WTC11 (cell line): ENCODE measurements around the gene STRAP. TPM values are rescaled to one million over a fixed set of nuclear protein-coding genes. Genes with fewer than 3 reads are reported as not detected.
"Not testable (repeated sequence)": the region's sequence is repeated elsewhere in the genome, so short reads cannot be mapped to it uniquely, and the experiment has no call there.

Experiments used
- ATAC-seq: fragments of 200-7000 bp; cut with Tn5 transposase; 2 replicates; pipeline ENCODE4 v1.10.0; 2021; ENCODE audit warnings: mild to moderate bottlenecking, moderate library complexity
- CTCF ChIA-PET: fragments of 300-600 bp; sonication (Branson Sonifier 250); formaldehyde crosslinking; loops from one replicate; lab custom pipeline; 2021; ENCODE audit warnings: antibody characterized with exemption; lab: Charles Lee
- POLR2A ChIA-PET: fragments of 350-600 bp; sonication (Branson Sonifier 250); formaldehyde crosslinking; loops from one replicate; lab custom pipeline; 2021; ENCODE audit warnings: antibody characterized with exemption; lab: Charles Lee
- DNase-seq: peaks from one replicate; pipeline ENCODE4 v3.0.0; 2021; ENCODE audit warnings: low spot score
- H3K27ac Mint-ChIP-seq: 2 replicates; pipeline ENCODE4 v1.8.0; 2021; ENCODE audit warnings: mixed read lengths
- H3K27me3 Mint-ChIP-seq: 2 replicates; pipeline ENCODE4 v1.8.0; 2021; ENCODE audit warnings: low read depth, mild to moderate bottlenecking, moderate library complexity, mixed read lengths
- H3K36me3 Mint-ChIP-seq: 2 replicates; pipeline ENCODE4 v1.8.0; 2021; ENCODE audit warnings: mixed read lengths
- H3K4me1 Mint-ChIP-seq: 2 replicates; pipeline ENCODE4 v1.8.0; 2022; ENCODE audit warnings: mixed read lengths
- H3K4me3 Mint-ChIP-seq: 2 replicates; pipeline ENCODE4 v1.8.0; 2021; ENCODE audit warnings: mild to moderate bottlenecking, moderate library complexity, mixed read lengths
- H3K9me3 Mint-ChIP-seq: 2 replicates; pipeline ENCODE4 v1.8.0; 2021; ENCODE audit warnings: mixed read lengths
- ATF3 ChIP-seq: sonication (generic); formaldehyde crosslinking; conservative IDR thresholded peaks from 2 replicates; pipeline ENCODE4 v1.8.1; 2022; ENCODE audit warnings: mild to moderate bottlenecking, missing genetic modification reagents
- GRHL2 ChIP-seq: fragments of 250-450 bp; sonication (Bioruptor Pico); IDR thresholded peaks from 2 replicates; pipeline ENCODE4 v1.8.0; 2022; ENCODE audit warnings: mild to moderate bottlenecking, moderate library complexity; ENCODE audit not compliant: insufficient replicate concordance, severe bottlenecking
- NR3C1 ChIP-seq: sonication (generic); formaldehyde crosslinking; conservative IDR thresholded peaks from 2 replicates; pipeline ENCODE4 v1.8.1; 2023; ENCODE audit warnings: low read depth, mild to moderate bottlenecking, missing genetic modification reagents
- ZNF219 ChIP-seq: sonication (generic); formaldehyde crosslinking; IDR thresholded peaks from 2 replicates; pipeline ENCODE4 v1.8.0; 2023; ENCODE audit warnings: missing genetic modification reagents, mild to moderate bottlenecking, borderline replicate concordance
- total RNA-seq: library from RNA; stranded (reverse); gene quantifications from 3 replicates; pipeline ENCODE4 v1.2.3, GENCODE V29; 2021

STRAP gene
- total RNA-seq, 1 experiment from 2014 or later: 221 TPM

- TF ChIP-seq ATF3 (CRISPR knock-in tag) (no peak), ZNF219 (no peak), GRHL2 (no peak), NR3C1 (CRISPR knock-in tag) (no peak)
These were observed 60.3 kb downstream of the STRAP start (continued) for GRCh38 chr12:15942475-15942874.

GRCh38 chr12:15943519-15943918 lies 61.3 kb downstream of the STRAP start:
- peaks cover 17% of the 10 kb centered on the region for H3K36me3 Mint-ChIP-seq
- H3K9me3 Mint-ChIP-seq: peaks cover 31% of the 10 kb centered on the region
- ATAC-seq, H3K27ac Mint-ChIP-seq, H3K27me3 Mint-ChIP-seq, DNase-seq, POLR2A ChIA-PET, CTCF ChIA-PET, H3K4me3 Mint-ChIP-seq: not testable (repeated sequence)
- peaks cover 20% of the 10 kb centered on the region for H3K4me1 Mint-ChIP-seq

GRCh38 chr12:15948461-15948860 lies 66.3 kb downstream of the STRAP start:
- POLR2A ChIA-PET, H3K4me1 Mint-ChIP-seq, H3K27me3 Mint-ChIP-seq, ATAC-seq, H3K4me3 Mint-ChIP-seq, H3K27ac Mint-ChIP-seq, DNase-seq, CTCF ChIA-PET: not testable (repeated sequence)
- Mint-ChIP-seq H3K36me3 (peaks cover 31% of the 10 kb centered on the region), H3K9me3 (peaks cover 37% of the 10 kb centered on the region)

Other genes starting within 250 kb of the STRAP start
- 3.9 to 7.5 TPM (median 5.0 TPM) in 3 replicates for gene EPS8, start 93.0 kb upstream of the STRAP start, total RNA-seq
- 21.2 to 23.7 TPM (median 22.4 TPM) in 3 replicates for gene DERA, start 28.9 kb downstream of the STRAP start, total RNA-seq